ENCODE results near the gene CNN2.

Gene CNN2

DNA sequence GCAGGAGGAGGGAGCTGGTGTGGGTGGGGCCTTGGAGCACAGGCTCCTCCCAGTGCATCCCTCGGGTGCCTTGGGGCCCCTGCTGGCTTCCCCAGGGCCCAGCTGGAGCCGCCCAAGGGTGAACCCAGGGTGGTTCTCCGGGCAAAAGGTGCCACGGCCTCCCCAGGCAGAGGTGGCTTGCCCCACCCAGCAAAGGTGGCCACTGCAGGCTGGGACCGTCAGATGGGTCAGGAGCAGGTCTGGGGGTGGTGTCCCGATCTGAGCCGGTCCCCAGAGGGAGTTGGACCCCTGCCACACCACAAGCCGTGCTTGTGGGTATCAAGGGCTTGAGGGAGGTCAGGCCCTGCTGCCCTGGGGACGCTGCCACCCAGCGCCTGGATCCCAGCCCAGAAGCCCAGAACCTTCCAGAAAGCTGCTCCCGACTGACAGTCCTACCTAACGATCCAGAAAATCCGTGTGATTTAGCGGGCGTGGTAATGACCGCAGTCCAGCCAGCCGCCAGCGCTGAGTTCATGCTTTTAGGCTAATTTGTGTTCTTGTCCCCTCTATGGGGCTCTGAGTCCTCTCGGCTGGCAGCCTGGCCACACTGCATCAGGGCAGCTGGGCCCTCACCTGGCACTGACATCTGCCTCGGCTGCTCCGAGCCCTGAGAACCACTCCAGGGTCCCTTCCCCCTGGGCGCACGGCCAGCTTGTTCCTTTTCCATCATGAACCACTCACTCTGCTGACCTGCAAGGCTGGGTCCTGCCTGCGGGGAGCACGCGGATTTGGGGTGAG, 31.2 kb upstream of the CNN2 start:
- DNase-seq (ENCODE audit: low read depth) = no peak

GRCh38 chr19:996051-996838, 30.2 kb upstream of the CNN2 start:
- no peak for DNase-seq (ENCODE audit: low read depth)

DNA sequence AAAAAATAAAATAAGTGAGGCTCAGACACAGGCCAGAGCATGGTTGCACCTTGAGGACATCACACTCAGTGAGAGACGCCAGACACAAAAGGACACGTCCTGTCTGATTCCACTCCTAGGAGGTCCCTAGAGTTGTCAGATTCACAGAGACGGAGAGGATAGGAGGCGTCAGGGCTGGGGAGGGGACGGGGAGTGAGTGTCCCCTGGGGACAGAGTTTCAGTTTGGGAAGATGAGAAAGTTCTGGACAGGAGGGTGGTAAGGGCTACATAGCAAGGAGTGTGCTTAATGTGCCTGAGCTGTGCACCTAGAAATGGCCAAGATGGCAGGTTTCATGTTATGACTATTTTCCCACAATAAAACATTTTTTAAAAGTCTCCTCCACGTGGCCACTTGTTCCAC, 28.3 kb upstream of the CNN2 start:
- no peak for DNase-seq (ENCODE audit: low read depth)

- DNase-seq (ENCODE audit: low read depth) = no peak
Measured at GRCh38 chr19:999379-999719, 27.1 kb upstream of the CNN2 start.

DNA sequence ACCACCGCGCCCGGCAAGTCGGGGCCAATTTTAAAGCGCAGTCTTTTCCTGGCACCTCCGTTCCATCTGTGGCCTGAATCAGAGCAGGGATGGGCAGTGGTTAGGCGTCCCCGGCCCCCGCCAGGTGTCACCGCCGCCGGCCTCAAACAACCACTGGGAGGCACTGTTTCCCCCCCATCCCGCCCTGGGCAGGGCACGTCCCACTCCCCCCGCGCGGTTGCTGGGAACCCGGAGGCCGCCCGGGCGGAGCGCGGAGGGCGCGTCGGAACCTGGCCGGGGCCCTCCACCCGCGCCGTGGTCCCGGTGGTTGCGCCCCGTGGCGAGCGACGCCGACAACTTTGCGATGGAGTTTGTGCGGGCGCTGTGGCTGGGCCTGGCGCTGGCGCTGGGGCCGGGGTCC, 26.3 kb upstream of the CNN2 start, which contains the start of gene GRIN3B:
Gene GRIN3B, plus strand, starts transcription at position 325 of the 400 bp plus-strand sequence. Its CDS starts 19 bp downstream, at position 344.
- DNase-seq (ENCODE audit: low read depth) = no peak

DNA sequence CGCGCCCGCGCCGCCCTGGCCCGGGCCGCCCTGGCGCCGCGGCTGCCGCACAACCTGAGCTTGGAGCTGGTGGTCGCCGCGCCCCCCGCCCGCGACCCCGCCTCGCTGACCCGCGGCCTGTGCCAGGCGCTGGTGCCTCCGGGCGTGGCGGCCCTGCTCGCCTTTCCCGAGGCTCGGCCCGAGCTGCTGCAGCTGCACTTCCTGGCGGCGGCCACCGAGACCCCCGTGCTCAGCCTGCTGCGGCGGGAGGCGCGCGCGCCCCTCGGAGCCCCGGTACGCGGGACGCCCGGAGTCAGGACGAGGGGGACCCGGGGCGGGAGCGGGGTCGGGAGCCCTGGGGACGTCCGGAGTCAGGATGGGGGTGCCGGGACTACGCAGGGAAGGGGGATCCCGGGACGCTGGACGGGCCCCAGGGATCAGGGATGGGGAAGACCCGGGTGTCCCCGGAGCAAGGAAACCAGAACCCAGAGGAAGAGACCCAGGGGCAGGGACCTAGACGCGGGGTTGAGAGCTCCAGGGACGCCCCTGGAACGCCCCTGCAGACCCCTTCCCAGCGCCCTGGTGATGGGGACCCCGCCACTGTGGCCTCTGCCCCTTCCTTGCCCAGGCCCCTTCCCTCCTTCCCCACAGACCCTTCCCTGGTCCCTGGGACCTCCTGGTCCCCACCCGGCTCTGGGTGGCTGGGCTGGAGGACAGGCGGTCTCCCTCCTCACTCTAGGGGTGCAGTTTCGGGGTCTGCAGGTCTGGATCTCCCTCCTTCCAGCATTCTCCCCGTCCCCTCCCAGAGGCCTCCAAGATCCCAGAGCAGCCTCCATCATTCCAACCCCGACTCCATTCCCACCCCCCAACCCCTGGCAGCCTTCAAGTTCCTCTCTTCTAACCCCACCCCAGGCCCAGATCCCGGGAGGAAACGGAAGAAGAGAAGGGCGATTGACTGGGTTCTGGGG, 25.5 kb upstream of the CNN2 start:
- no peak for DNase-seq (ENCODE audit: low read depth)

DNA sequence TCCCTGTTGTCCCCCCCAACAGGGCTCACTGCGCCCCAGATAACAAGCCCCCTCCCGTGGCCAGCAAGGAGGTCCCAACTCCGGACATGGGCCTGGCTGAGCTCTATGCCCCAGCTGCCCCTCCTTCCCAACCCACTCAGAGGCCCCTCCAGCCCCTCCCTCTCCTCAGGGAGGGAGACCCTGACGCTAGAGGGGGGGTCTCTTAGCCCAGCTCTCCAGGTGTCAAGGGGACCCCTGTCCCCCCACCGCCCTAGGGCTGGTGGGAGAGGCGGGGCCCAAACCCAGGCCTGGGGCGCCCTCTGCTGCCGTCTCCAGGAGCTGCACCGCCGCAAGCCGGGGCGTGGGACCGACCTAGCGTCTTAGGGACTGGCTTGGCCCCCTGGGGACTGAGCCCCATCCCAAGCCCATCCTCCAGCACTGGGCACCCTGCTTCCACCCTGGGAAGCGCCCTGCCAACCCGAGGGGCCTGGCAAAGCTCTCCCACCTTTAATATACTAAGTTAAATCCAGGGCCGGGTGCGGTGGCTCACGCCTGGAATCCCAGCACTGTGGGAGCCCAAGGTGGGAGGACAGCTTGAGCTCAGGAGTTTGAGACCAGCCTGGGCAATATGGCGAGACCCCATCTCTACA, 24.8 kb upstream of the CNN2 start:
- DNase-seq (ENCODE audit: low read depth) = no peak

- DNase-seq (ENCODE audit: low read depth) = no peak
Measured at GRCh38 chr19:1002600-1002999, 23.8 kb upstream of the CNN2 start.

- DNase-seq (ENCODE audit: low read depth) = no peak
Measured at GRCh38 chr19:1003283-1003682, 23.1 kb upstream of the CNN2 start.

GRCh38 chr19:1004204-1004802, 22.1 kb upstream of the CNN2 start:
- DNase-seq (ENCODE audit: low read depth) = no peak

GRCh38 chr19:1004803-1005664, 21.4 kb upstream of the CNN2 start:
- no peak for DNase-seq (ENCODE audit: low read depth)

DNA sequence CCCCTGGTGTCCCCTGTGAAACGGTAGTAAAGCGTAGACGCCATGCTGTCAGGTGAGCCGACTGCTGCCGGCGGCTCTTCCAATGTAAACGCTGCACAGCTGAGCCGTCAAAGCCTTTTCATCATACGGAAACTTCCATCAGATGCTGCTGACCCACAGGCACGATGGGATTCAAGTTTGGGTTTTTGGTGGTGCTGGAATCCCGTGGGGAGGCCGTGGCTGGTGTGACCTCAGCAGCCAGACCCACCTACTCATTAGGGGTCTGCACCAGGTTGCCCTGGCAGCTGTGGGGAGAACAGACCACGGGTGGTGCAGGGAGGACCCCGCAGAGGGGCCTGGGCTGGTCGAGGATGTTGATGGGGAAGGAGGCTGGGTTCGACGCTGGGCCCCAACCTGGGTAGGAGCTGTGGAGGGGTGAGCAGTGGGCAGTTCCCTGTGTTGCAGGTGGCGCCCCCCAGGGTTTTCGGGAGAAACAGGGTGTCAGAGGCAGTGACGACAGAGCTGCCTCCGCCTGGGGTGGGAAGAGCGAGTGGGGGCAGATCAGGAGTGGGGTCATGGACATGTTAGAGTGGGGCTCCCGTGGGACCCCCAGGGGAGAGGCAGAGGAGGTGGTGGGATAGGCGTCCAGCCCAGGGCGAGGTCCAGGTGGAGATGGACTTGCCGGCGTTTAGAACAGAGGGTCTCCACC, 19.6 kb upstream of the CNN2 start:
- DNase-seq (ENCODE audit: low read depth) = no peak

DNA sequence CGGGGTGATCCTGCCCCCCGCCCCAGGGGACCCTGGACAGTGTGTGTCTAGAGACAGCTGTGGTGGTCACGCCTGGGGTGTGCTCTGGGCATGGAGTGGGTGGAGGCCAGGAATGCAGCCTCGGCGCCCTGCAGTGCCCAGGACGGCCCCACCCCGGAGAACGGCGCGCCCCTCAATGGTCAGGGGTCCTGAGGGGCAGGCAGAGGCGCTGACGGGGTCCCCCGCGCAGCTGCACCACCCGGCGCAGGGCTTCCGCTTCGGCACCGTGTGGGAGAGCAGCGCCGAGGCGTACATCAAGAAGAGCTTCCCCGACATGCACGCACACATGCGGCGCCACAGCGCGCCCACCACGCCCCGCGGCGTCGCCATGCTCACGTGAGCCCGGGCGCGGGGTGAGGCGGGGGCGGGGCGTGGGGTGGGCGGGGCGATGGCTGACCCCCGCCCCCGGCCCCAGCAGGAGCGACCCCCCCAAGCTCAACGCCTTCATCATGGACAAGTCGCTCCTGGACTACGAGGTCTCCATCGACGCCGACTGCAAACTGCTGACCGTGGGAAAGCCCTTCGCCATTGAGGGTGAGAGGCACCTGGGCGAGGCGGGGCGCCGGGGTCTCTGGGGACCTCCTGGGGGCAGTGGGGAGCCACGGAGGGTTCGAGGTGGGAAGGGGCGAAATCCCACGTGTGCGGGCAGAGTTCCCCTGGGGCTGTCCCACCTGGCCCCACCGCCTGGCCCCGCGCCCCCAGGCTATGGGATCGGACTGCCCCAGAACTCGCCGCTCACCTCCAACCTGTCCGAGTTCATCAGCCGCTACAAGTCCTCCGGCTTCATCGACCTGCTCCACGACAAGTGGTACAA, 18.8 kb upstream of the CNN2 start:
- no peak for DNase-seq (ENCODE audit: low read depth)

- DNase-seq (ENCODE audit: low read depth) = no peak
Measured at GRCh38 chr19:1008268-1009040, 18.0 kb upstream of the CNN2 start.

- DNase-seq (ENCODE audit: low read depth) = no peak
Measured at GRCh38 chr19:1009041-1009980, 17.1 kb upstream of the CNN2 start.

- DNase-seq (ENCODE audit: low read depth) = no peak
Measured at GRCh38 chr19:1009981-1010538, 16.3 kb upstream of the CNN2 start.

Measured in stromal cell of bone marrow (primary cell).